ENCODE data around the gene STAG3.

GRCh38 chr7:100177045-100178001 is at the start of gene STAG3, which contains the start of gene GPC2:
- TF ChIP-seq CTCF (IDR thresholded peaks at IDR 0.05; ENCODE audit: low read depth, low read length, poor library complexity, severe bottlenecking) (no peak), EZH2phosphoT487 (IDR thresholded peaks at IDR 0.05; ENCODE audit: borderline replicate concordance, low read length) (no peak)

Measured in DOHH2 (cell line).